T-helper 2 cell treated with Interferon-gamma antibody and Interleukin-4, amounts not matched to agents 5 μg/mL and 100 μg/mL, for 36 hours (primary cell): ENCODE data around the gene NT5M.

Source experiments
- DNase-seq: peaks from one replicate; pipeline ENCODE4 v3.0.0; 2021; ENCODE audit warnings: low spot score
- H3K27ac Mint-ChIP-seq: one replicate; pipeline ENCODE4 v1.8.0; 2021; ENCODE audit warnings: mild to moderate bottlenecking, mixed read lengths
- H3K27me3 Mint-ChIP-seq: one replicate; pipeline ENCODE4 v1.8.0; 2021; ENCODE audit warnings: low read depth, mixed read lengths
- H3K36me3 Mint-ChIP-seq: one replicate; pipeline ENCODE4 v1.8.0; 2021; ENCODE audit warnings: low read depth, mixed read lengths
- H3K4me1 Mint-ChIP-seq: one replicate; pipeline ENCODE4 v1.8.0; 2021; ENCODE audit warnings: low read depth, mixed read lengths
- H3K4me3 Mint-ChIP-seq: one replicate; pipeline ENCODE4 v1.8.0; 2022; ENCODE audit warnings: mild to moderate bottlenecking, moderate library complexity, mixed read lengths
- H3K9me3 Mint-ChIP-seq: one replicate; pipeline ENCODE4 v1.8.0; 2021; ENCODE audit warnings: mixed read lengths

The NT5M gene

GRCh38 chr17:17361543-17361866 is 58.3 kb downstream of the NT5M start:
- Mint-ChIP-seq H3K36me3 (no peaks in the 10 kb centered on the region), H3K27me3 (peaks cover 7% of the 10 kb centered on the region), H3K9me3 (no peaks in the 10 kb centered on the region), H3K4me1 (no peaks in the 10 kb centered on the region), H3K27ac (no peak overlapping the region), H3K4me3 (no peak overlapping the region)
- no peak for DNase-seq

GRCh38 chr17:17361867-17362539 is 58.8 kb downstream of the NT5M start:
- no peaks in the 10 kb centered on the region for H3K4me1 Mint-ChIP-seq
- H3K27ac Mint-ChIP-seq: no peak overlapping the region
- H3K36me3 Mint-ChIP-seq: no peaks in the 10 kb centered on the region
- H3K27me3 Mint-ChIP-seq: peaks cover 7% of the 10 kb centered on the region
- no peaks in the 10 kb centered on the region for H3K9me3 Mint-ChIP-seq
- no peak for DNase-seq
- no peak overlapping the region for H3K4me3 Mint-ChIP-seq

GRCh38 chr17:17362540-17362930 is 59.4 kb downstream of the NT5M start:
- H3K9me3 Mint-ChIP-seq: no peaks in the 10 kb centered on the region
- no peak overlapping the region for H3K27ac Mint-ChIP-seq
- H3K4me1 Mint-ChIP-seq: no peaks in the 10 kb centered on the region
- no peak overlapping the region for H3K4me3 Mint-ChIP-seq
- DNase-seq: no peak
- H3K27me3 Mint-ChIP-seq: peaks cover 7% of the 10 kb centered on the region
- no peaks in the 10 kb centered on the region for H3K36me3 Mint-ChIP-seq

- Mint-ChIP-seq H3K27ac (no peak overlapping the region), H3K4me3 (no peak overlapping the region), H3K27me3 (peaks cover 5% of the 10 kb centered on the region), H3K9me3 (no peaks in the 10 kb centered on the region), H3K36me3 (no peaks in the 10 kb centered on the region), H3K4me1 (no peaks in the 10 kb centered on the region)
- no peak for DNase-seq
These were observed 60.6 kb downstream of the NT5M start for GRCh38 chr17:17363638-17364337.

- Mint-ChIP-seq H3K4me3 (no peak overlapping the region), H3K27me3 (peaks cover 8% of the 10 kb centered on the region), H3K9me3 (no peaks in the 10 kb centered on the region), H3K4me1 (no peaks in the 10 kb centered on the region), H3K36me3 (no peaks in the 10 kb centered on the region), H3K27ac (no peak overlapping the region)
- DNase-seq: no peak
These were observed 61.1 kb downstream of the NT5M start for GRCh38 chr17:17364338-17364667.

- DNase-seq: no peak
- H3K27ac Mint-ChIP-seq: no peak overlapping the region
- H3K27me3 Mint-ChIP-seq: peaks cover 4% of the 10 kb centered on the region
- no peak overlapping the region for H3K4me3 Mint-ChIP-seq
- no peaks in the 10 kb centered on the region for H3K36me3 Mint-ChIP-seq
- no peaks in the 10 kb centered on the region for H3K9me3 Mint-ChIP-seq
- H3K4me1 Mint-ChIP-seq: no peaks in the 10 kb centered on the region
These were observed 62.4 kb downstream of the NT5M start for GRCh38 chr17:17365476-17366110.

GRCh38 chr17:17366235-17366634 is 63.1 kb downstream of the NT5M start:
- no peak overlapping the region for H3K27ac Mint-ChIP-seq
- peaks cover 3% of the 10 kb centered on the region for H3K27me3 Mint-ChIP-seq
- H3K4me3 Mint-ChIP-seq: no peak overlapping the region
- no peaks in the 10 kb centered on the region for H3K9me3 Mint-ChIP-seq
- DNase-seq: no peak
- no peaks in the 10 kb centered on the region for H3K4me1 Mint-ChIP-seq
- no peaks in the 10 kb centered on the region for H3K36me3 Mint-ChIP-seq

GRCh38 chr17:17366941-17367875 is 64.0 kb downstream of the NT5M start:
- no peak for DNase-seq
- H3K27me3 Mint-ChIP-seq: peaks cover 6% of the 10 kb centered on the region
- H3K4me1 Mint-ChIP-seq: no peaks in the 10 kb centered on the region
- no peak overlapping the region for H3K27ac Mint-ChIP-seq
- no peaks in the 10 kb centered on the region for H3K9me3 Mint-ChIP-seq
- H3K4me3 Mint-ChIP-seq: no peak overlapping the region
- H3K36me3 Mint-ChIP-seq: no peaks in the 10 kb centered on the region

- H3K36me3 Mint-ChIP-seq: no peaks in the 10 kb centered on the region
- H3K4me1 Mint-ChIP-seq: no peaks in the 10 kb centered on the region
- H3K27me3 Mint-ChIP-seq: peaks cover 6% of the 10 kb centered on the region
- H3K27ac Mint-ChIP-seq: no peak overlapping the region
- no peak overlapping the region for H3K4me3 Mint-ChIP-seq
- no peaks in the 10 kb centered on the region for H3K9me3 Mint-ChIP-seq
- no peak for DNase-seq
These were observed 64.8 kb downstream of the NT5M start for GRCh38 chr17:17367931-17368330.

GRCh38 chr17:17370711-17371110 is 67.5 kb downstream of the NT5M start:
- Mint-ChIP-seq H3K9me3 (no peaks in the 10 kb centered on the region), H3K4me1 (no peaks in the 10 kb centered on the region), H3K27me3 (peaks cover 6% of the 10 kb centered on the region), H3K27ac (no peak overlapping the region), H3K36me3 (no peaks in the 10 kb centered on the region), H3K4me3 (no peak overlapping the region)
- no peak for DNase-seq

- Mint-ChIP-seq H3K27ac (no peak overlapping the region), H3K4me1 (no peaks in the 10 kb centered on the region)
These were observed 69.8 kb downstream of the NT5M start for GRCh38 chr17:17372856-17373520.

GRCh38 chr17:17375841-17376240 is 72.7 kb downstream of the NT5M start:
- Mint-ChIP-seq H3K36me3 (no peaks in the 10 kb centered on the region), H3K9me3 (no peaks in the 10 kb centered on the region), H3K4me1 (no peaks in the 10 kb centered on the region), H3K27me3 (peaks cover 3% of the 10 kb centered on the region), H3K27ac (no peak overlapping the region), H3K4me3 (no peak overlapping the region)
- no peak for DNase-seq

More at GRCh38 chr17:17372856-17373520, 69.8 kb downstream of the NT5M start:
- peaks cover 6% of the 10 kb centered on the region for H3K27me3 Mint-ChIP-seq
- H3K4me3 Mint-ChIP-seq: no peak overlapping the region
- no peak for DNase-seq
- H3K9me3 Mint-ChIP-seq: no peaks in the 10 kb centered on the region
- no peaks in the 10 kb centered on the region for H3K36me3 Mint-ChIP-seq

- peaks cover 3% of the 10 kb centered on the region for H3K27me3 Mint-ChIP-seq
- no peaks in the 10 kb centered on the region for H3K9me3 Mint-ChIP-seq
- DNase-seq: no peak
- H3K36me3 Mint-ChIP-seq: no peaks in the 10 kb centered on the region
- H3K4me3 Mint-ChIP-seq: no peak overlapping the region
- no peaks in the 10 kb centered on the region for H3K4me1 Mint-ChIP-seq
- no peak overlapping the region for H3K27ac Mint-ChIP-seq
These were observed 73.2 kb downstream of the NT5M start for GRCh38 chr17:17376362-17376761.
